Activated CD4-positive, alpha-beta T cell treated with anti-CD3 and anti-CD28 coated beads, Interleukin-2, amount 50 U/mL, for 16 hours (primary cell): ENCODE measurements around the gene CBLC.

ENCODE experiments used
- DNase-seq: peaks from one replicate; pipeline ENCODE4 v3.0.0-alpha.2; 2020

The CBLC gene

DNA sequence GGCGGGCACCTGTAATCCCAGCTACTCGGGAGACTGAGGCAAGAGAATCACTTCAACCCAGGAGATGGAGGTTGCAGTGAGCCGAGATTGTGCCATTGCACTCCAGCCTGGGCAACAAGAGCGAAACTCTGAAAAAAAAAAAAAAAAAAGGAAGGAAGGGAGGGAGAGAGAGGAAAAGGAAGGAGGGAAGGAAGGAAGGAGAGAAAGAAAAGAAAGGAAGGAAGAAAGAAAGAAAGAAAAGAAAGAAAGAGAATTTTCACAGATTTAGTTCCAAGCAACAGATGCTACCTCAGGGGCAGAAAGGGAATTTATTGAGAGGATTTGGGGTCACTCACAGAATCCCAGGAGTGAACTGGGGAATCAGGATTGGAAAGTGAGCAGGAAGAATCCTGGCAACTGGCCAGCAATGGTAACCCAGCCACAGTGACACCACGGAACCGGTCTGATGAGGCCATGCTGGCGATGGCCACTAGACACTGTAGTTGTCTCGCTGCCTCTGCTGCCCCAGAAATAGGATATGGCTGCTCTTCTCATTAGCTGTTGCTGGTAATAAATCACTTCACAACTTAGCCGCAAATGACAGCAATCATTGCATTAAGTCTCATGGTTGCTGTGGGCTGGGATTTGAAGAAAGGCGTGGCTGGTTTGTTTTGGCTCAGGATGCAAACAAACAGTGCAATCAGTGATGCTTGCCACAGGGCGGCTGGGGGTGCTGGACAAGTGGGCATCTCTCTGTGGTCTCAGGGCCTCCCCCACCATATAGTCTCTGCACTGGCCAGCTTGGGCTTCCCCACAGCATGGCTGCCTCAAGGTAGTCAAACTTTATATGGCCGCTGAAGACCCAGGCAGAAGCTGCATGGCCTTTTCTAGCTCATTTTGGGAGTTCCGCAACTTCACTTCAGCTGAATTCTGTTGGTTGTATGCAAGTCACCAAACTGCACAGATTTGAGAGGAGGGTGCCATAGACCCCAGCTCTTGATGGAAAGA, 26.0 kb downstream of the CBLC start:
- no peak for DNase-seq

DNA sequence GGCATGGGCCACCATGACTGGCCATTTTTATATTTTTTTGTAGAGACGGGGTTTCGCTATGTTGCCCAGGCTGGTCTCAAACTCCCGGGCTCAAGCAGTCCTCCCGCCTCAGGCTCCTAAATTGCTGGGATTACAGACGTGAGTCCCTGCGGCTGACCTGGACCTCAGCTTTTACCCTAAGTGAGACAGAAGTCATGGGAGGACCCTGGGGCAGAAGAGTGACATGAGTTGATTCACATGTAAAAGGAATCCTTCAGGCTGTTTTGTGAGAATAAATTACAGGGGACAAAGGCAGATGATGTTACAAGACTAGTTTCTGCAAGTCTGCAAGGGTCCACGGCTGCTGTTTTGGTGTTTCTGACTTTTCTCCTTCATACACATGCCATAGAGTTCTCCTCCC, 28.6 kb downstream of the CBLC start:
- no peak for DNase-seq

DNA sequence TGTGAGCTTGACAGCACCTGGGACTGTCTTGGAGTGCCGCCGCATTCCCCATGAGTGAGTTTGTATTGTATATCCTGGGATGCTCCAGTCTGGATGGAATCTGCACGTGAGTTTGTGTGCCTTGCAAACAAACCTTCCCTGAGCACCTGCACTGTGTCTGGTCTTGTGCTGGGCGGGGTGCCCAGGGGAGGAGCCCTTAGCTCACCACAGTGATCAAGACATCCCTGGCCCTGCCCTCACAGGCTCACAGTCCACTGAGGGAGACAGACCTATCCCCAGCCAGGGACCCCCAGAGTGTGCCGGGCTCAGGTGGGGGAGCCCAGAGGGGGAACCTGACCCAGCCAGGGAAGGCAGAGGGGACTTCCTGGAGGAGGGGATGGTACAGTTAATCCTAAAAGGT, 29.5 kb downstream of the CBLC start:
- DNase-seq = no peak

- DNase-seq = no peak
These were observed 30.2 kb downstream of the CBLC start for GRCh38 chr19:44807652-44808462.

GRCh38 chr19:44808463-44809371, 31.0 kb downstream of the CBLC start, which contains the start of gene BCAM:
BCAM (plus strand) TSS chr19:44809103; CDS start chr19:44809125, 22 bp downstream.
- DNase-seq = no peak

- no peak for DNase-seq
These were observed 32.0 kb downstream of the CBLC start for GRCh38 chr19:44809577-44810233.

- DNase-seq = no peak
These were observed 32.8 kb downstream of the CBLC start for GRCh38 chr19:44810234-44811121.

- no peak for DNase-seq
These were observed 33.4 kb downstream of the CBLC start for GRCh38 chr19:44811122-44811419.

DNA sequence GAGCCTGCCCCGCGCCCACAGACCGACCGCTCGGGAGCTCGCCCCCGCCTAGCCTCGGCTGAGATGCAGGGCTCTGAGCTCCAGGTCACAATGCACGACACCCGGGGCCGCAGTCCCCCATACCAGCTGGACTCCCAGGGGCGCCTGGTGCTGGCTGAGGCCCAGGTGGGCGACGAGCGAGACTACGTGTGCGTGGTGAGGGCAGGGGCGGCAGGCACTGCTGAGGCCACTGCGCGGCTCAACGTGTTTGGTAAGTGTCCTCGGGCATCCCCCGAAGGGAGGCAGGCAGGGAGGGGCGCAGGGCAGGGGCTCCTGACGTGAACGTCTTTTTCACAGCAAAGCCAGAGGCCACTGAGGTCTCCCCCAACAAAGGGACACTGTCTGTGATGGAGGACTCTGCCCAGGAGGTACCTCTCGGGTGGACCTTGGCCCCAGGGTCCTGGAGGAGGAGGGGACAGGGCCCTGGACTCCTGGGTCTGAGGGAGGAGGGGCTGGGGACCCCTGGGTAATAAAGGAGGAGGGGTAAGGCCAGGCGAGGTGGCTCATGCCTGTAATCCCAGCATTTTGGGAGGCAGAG, 34.5 kb downstream of the CBLC start:
- DNase-seq = no peak

GRCh38 chr19:44813070-44813840, 35.6 kb downstream of the CBLC start:
- no peak for DNase-seq

GRCh38 chr19:44813841-44814470, 36.3 kb downstream of the CBLC start:
- DNase-seq = no peak

DNA sequence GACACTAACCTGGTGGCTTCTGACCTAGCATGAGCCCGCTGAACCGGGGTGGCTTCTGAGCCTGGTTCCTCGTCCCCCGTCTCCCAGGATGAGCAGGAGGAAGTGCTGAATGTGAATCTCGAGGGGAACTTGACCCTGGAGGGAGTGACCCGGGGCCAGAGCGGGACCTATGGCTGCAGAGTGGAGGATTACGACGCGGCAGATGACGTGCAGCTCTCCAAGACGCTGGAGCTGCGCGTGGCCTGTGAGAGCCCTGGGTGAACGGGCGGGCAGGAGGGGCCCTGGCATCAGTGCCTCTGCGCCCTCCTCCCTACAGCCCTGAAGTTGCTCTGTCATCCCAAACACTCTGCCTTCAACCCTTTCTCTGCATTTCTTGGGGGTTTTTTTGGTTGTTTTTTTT, 36.8 kb downstream of the CBLC start:
- DNase-seq = no peak

DNA sequence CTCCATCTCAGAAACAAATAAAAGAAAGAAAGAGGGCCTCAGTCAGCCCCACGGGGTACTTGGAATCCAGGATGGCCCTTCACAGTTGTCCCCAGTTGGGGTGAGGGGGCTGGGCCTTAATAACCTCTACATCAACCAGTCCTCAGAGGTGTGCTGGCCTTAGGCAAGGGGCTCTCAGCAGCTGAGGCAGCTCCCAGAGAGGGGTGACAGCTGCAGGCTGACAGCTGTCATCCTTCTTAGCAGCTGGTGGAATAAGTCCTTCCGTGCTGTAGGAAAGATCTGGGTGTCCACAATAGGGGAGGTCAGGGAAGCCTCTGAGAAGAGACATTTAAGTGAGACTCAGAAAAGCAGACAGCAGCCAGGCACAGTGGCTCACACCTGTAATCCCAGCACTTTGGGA, 38.6 kb downstream of the CBLC start:
- no peak for DNase-seq

GRCh38 chr19:44817725-44818465, 40.2 kb downstream of the CBLC start:
- no peak for DNase-seq

DNA sequence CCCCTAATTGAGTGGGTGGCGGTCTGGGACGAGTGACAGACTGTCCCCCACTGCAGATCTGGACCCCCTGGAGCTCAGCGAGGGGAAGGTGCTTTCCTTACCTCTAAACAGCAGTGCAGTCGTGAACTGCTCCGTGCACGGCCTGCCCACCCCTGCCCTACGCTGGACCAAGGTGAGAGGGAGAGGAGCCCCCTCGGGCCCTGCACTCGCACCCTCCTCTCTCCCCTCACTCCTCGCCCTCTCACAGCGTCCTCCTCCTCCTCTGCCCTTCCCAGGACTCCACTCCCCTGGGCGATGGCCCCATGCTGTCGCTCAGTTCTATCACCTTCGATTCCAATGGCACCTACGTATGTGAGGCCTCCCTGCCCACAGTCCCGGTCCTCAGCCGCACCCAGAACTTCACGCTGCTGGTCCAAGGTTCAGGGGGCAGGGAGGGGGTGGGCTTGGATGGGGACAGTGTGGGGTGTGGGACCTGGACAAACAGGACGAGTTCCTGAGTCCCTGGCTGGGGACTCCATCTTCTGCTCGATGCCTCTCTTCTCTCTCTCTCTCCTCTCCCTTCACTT, 40.9 kb downstream of the CBLC start:
- no peak for DNase-seq

DNA sequence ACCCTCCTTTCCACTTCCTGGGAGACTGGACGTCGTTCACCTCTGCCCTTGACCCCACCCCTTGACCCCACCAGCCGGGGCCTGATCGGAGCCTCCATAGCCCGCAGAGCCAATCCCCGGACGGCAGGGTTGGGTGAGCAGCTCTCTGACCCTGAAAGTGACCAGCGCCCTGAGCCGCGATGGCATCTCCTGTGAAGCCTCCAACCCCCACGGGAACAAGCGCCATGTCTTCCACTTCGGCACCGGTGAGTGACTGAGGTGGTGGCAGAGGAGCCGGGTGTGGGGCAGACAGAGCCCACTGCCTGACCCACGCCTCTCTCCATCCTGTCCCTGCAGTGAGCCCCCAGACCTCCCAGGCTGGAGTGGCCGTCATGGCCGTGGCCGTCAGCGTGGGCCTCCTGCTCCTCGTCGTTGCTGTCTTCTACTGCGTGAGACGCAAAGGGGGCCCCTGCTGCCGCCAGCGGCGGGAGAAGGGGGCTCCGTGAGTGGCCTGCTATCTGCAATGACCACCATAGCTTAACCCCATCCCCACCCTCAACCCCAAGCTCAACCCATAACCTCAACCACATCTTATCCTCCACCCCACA, 41.6 kb downstream of the CBLC start:
- DNase-seq = no peak

- no peak for DNase-seq
These were observed 43.2 kb downstream of the CBLC start for GRCh38 chr19:44820648-44821609.
